HG03521 (cell line): ENCODE results near the gene ANKIB1.
"Not testable (repeated sequence)": the region's sequence is repeated elsewhere in the genome, so short reads cannot be mapped to it uniquely, and the experiment has no call there.

Experiments
- ATAC-seq: cut with Tn5 transposase; IDR thresholded peaks from one replicate; pipeline ENCODE4 v1.9.1; 2021; ENCODE audit warnings: mild to moderate bottlenecking, moderate library complexity; ENCODE audit not compliant: unreplicated experiment

ANKIB1 gene

DNA sequence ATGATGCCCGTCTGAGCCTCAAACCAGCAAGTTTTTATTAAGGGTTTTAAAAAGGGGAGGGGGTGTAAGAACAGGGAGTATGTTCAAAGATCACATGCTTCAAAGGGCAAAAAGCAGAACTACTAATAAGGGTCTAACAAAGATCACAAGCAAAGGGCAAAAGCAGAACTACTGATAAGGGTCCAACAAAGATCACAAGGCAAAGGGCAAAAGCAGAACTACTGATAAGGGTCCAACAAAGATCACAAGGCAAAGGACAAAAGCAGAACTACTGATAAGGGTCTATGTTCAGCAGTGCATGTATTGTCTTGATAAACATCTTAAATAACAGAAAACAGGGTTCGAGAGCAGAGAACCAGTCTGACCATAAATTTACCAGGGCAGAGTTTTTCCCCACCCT lies 196.9 kb downstream of the ANKIB1 start:
- ATAC-seq: not testable (repeated sequence)

GRCh38 chr7:92446869-92447344 lies 201.1 kb downstream of the ANKIB1 start:
- no peak for ATAC-seq

DNA sequence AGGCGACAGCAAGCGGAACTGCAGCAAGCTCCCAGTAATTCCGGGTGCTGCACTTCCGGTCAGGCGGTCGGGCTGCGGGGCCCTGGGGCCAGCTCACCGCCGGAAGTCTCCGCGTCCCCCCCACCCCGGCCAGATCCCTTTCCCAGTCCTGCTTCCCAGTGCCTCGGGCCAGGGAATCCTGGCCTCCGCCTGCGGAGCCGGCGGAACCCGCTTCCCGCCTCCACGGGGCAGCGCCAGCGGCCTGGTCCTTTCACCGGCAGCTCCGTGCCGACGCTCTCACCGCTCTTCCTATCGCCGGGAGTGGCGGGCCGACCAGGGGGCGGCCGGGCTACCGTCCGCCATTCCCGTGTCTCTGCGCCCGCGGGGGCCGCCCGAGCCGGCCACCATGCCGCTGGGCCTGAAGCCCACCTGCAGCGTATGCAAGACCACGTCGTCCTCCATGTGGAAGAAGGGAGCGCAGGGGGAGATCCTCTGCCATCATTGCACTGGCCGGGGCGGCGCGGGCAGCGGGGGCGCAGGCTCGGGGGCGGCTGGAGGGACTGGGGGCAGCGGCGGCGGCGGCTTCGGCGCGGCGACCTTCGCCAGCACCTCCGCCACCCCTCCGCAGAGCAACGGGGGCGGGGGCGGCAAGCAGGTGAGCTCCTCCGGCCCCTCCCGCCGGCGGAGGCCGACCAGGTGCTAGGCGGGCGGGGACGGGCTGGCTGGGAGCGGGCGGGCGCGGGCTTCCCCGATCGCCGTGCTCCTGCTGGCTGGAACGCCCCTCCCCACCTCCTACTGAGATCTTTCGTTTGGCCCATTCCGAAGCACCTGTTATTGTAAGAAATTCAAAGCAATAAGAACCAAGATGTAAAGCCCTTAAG lies 201.8 kb downstream of the ANKIB1 start, which contains the start of gene GATAD1:
Gene GATAD1 (plus strand): TSS at position 138 of the 860 bp plus-strand sequence. CDS start 248 bp downstream, at position 386.
- peak; percentile 90 for ATAC-seq

DNA sequence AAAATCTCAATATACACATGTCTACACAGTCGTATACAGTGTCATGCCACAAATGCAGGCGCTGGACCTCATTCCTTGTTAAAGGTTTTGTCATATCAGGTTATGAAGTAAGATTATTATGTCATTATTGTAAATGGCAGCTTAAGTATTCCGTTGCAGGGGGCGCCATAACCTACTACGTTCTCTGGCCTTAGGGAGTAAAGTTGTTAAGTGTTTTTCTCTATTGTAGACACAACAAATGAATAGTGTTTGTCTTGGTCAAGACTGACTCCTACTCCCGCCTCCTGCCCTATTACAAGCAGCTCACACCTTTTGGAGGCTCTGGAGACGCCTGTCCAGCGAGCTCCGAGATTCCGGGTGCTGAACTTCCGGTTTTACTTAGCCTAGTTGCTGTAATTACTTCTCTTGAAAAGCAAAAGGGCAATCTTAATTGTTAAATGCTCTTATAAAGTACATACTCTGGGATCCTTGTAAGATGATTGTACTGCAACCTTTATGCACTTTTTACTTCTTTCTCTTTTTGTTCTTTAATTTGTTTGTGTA lies 202.5 kb downstream of the ANKIB1 start:
- peak; percentile 31 for ATAC-seq
